HepG2 (cell line): ENCODE measurements around the gene TPGS1. TPM values are rescaled to one million over a fixed set of nuclear protein-coding genes. Genes with fewer than 3 reads are reported as not detected.

Source experiments
- ATAC-seq: fragments of 200-7000 bp; cut with Tn5 transposase; 3 replicates; pipeline ENCODE4 v1.9.1; 2020; ENCODE audit warnings: mild to moderate bottlenecking, moderate library complexity
- BruUV-seq: library from RNA; stranded (reverse); fragments of 400-500 nt; replicated peaks from 2 replicates; lab custom pipeline; 2021; lab: Mats Ljungman, UMichigan
- CTCF ChIA-PET: fragments of 300-600 bp; formaldehyde crosslinking; extraction: SDS; loops from one replicate; lab custom pipeline; 2021; ENCODE audit warnings: low total read pairs, inconsistent platforms, low intra/inter-chr PET ratio; lab: Yijun Ruan, JAX
- POLR2A ChIA-PET: fragments of 350-600 bp; sonication (Branson Sonifier 250); formaldehyde crosslinking; loops from one replicate; lab custom pipeline; 2020; ENCODE audit warnings: antibody characterized with exemption, inconsistent platforms; lab: Yijun Ruan, JAX
- DNase-seq: peaks from one replicate; pipeline ENCODE4 v3.0.0-alpha.2; 2015; ENCODE audit warnings: low spot score
- FAIRE-seq: peaks from 3 replicates; lab custom pipeline; 2011; peaks lifted over from hg19 to GRCh38; lab: Jason Lieb, UNC
- H2AFZ ChIP-seq: one replicate; pipeline ENCODE4 v1.6.1; 2011; ENCODE audit warnings: low read length, inconsistent platforms
- H3K27ac ChIP-seq: fragments of 300-600 bp; 3 replicates; pipeline ENCODE4 v1.8.0; 2011; ENCODE audit warnings: mixed run types, mild to moderate bottlenecking, mixed read lengths, low read length, inconsistent platforms; ENCODE audit not compliant: insufficient read depth; ENCODE audit errors: extremely low read length
- H3K27me3 ChIP-seq, 2 experiments: fragments of 200-600 bp in 1 of 2; 2 replicates in 1 of 2; 3 replicates in 1 of 2; pipeline versions ENCODE4 v1.6.0 to v1.8.0; 2011; ENCODE audit warnings: low read length in 2 of 2, mild to moderate bottlenecking in 2 of 2, moderate library complexity in 2 of 2, inconsistent platforms in 1 of 2; ENCODE audit not compliant: insufficient read depth in 2 of 2, control insufficient read depth in 1 of 2
- H3K36me3 ChIP-seq, 2 experiments: fragments of 200-600 bp in 1 of 2; replicated peaks in 1 of 2; 2 replicates in 1 of 2; 3 replicates in 1 of 2; pipeline versions ENCODE4 v1.5.1 to v1.8.0; 2011; ENCODE audit warnings: low read length in 2 of 2, inconsistent platforms in 1 of 2; ENCODE audit not compliant: insufficient read depth in 2 of 2, control insufficient read depth in 1 of 2
- H3K4me1 ChIP-seq: 2 replicates; pipeline ENCODE4 v1.5.1; 2012; ENCODE audit warnings: low read length, inconsistent platforms; ENCODE audit not compliant: insufficient read depth
- H3K4me2 ChIP-seq: 2 replicates; pipeline ENCODE4 v1.6.0; 2011; ENCODE audit warnings: low read depth, low read length, inconsistent platforms
- H3K4me3 ChIP-seq, 3 experiments: fragments of 200-600 bp in 1 of 3; sonication (generic), shearing (Covaris generic) in 1 of 3; replicated peaks in 1 of 3; 2 replicates each; pipeline ENCODE4 v1.5.1; 2011 to 2016; ENCODE audit warnings: low read length in 3 of 3, inconsistent platforms in 2 of 3, low read depth in 2 of 3, mild to moderate bottlenecking in 2 of 3, control low read depth in 1 of 3, mixed read lengths in 1 of 3; ENCODE audit not compliant: insufficient read depth in 1 of 3
- H3K79me2 ChIP-seq: one replicate; pipeline ENCODE4 v1.6.1; 2011; ENCODE audit warnings: low read length, inconsistent platforms; ENCODE audit not compliant: insufficient read depth
- H3K9ac ChIP-seq: 2 replicates; pipeline ENCODE4 v1.6.0; 2011; ENCODE audit warnings: mild to moderate bottlenecking, low read depth, low read length, inconsistent platforms; ENCODE audit not compliant: insufficient read depth
- H3K9me3 ChIP-seq: 2 replicates; pipeline ENCODE4 v1.5.1; 2012; ENCODE audit warnings: mild to moderate bottlenecking, low read length
- H4K20me1 ChIP-seq: 2 replicates; pipeline ENCODE4 v1.6.0; 2011; ENCODE audit warnings: inconsistent platforms, mild to moderate bottlenecking, low read length, moderate library complexity; ENCODE audit not compliant: insufficient read depth
- FOXK2 ChIP-seq: fragments of 450-650 bp; IDR thresholded peaks from 2 replicates; pipeline ENCODE4 v1.6.1; 2016
- NFKBIZ ChIP-seq: IDR thresholded peaks from 2 replicates; pipeline ENCODE4 v1.6.1; 2018; ENCODE audit warnings: missing genetic modification reagents, missing compliant biosample characterization
- RBM22 ChIP-seq: fragments of 200-400 bp; formaldehyde crosslinking; optimal IDR thresholded peaks from 2 replicates; pipeline ENCODE3; 2017; ENCODE audit warnings: mild to moderate bottlenecking, low read length, moderate library complexity
- SMAD3 ChIP-seq: sonication (generic); formaldehyde crosslinking; IDR thresholded peaks from 2 replicates; pipeline ENCODE4 v1.4.0; 2020; ENCODE audit warnings: missing genetic modification reagents
- WGBS: methylation state at CpG from one replicate; pipeline ENCODE4 v1.1.6; 2017; ENCODE audit warnings: low lambda C conversion rate; 5-methylcytosine and 5-hydroxymethylcytosine counted together
- in situ Hi-C: cut with HindIII; loops from 2 replicates; pipeline ENCODE4 v1.10.0; 2017; ENCODE audit warnings: low pct_unique_long_range_greater_than_20kb; ENCODE audit not compliant: extremely low pct_ligation_motif_present
- intact Hi-C: fragments of 100-400 bp; cut with micrococcal nuclease; formaldehyde crosslinking; loops from one replicate; pipeline ENCODE4 v1.10.0; 2022; ENCODE audit not compliant: unreplicated experiment
- polyA plus RNA-seq, 8 experiments: library from polyadenylated mRNA; depleted of rRNA in 3 of 8; stranded (reverse) in 7 of 8; unstranded in 1 of 8; fragments of >200 nt; fragmentation: Illumina TruSeq in 4 of 8; extraction: Trizol in 4 of 8; gene quantifications; 2 replicates each; pipeline versions ENCODE4 v1.2.1 to v1.2.3, GENCODE V29; 2011 to 2016; ENCODE audit warnings: low read depth in 4 of 8, missing spikeins in 1 of 8, mixed read lengths in 1 of 8; ENCODE audit not compliant: insufficient read depth in 1 of 8
- total RNA-seq, 5 experiments: library from RNA; depleted of rRNA; stranded (reverse); fragments of >200 nt; fragmentation: Illumina TruSeq; extraction: Trizol; gene quantifications; 2 replicates each; pipeline ENCODE4 v1.2.3, GENCODE V29; 2016; ENCODE audit warnings: low read depth in 1 of 5
- TF ChIP-seq, protein P1 (sequence below): sonication (generic); formaldehyde crosslinking; IDR thresholded peaks from 2 replicates; pipeline ENCODE4 v1.5.1; 2020; ENCODE audit warnings: missing genetic modification reagents, mild to moderate bottlenecking, borderline replicate concordance
- TF ChIP-seq, protein P2 (sequence below): sonication (generic); formaldehyde crosslinking; IDR thresholded peaks from 2 replicates; pipeline ENCODE4 v1.4.0; 2020; ENCODE audit warnings: low read depth, mild to moderate bottlenecking, missing genetic modification reagents
- TF ChIP-seq, protein P3 (sequence below): sonication (generic); formaldehyde crosslinking; IDR thresholded peaks from 2 replicates; pipeline ENCODE4 v1.5.0; 2020; ENCODE audit warnings: mild to moderate bottlenecking, missing genetic modification reagents, borderline replicate concordance
- TF ChIP-seq, protein P4 (sequence below): sonication (generic); formaldehyde crosslinking; IDR thresholded peaks from 2 replicates; pipeline ENCODE4 v1.4.0; 2020; ENCODE audit warnings: missing genetic modification reagents, mild to moderate bottlenecking, borderline replicate concordance

The TPGS1 gene
- total and polyA plus RNA-seq, 2 of the 13 experiments (the other 11 are each of a cell fraction or from before 2014, with no cell fraction given) = 1.1 to 6.2 TPM

DNA sequence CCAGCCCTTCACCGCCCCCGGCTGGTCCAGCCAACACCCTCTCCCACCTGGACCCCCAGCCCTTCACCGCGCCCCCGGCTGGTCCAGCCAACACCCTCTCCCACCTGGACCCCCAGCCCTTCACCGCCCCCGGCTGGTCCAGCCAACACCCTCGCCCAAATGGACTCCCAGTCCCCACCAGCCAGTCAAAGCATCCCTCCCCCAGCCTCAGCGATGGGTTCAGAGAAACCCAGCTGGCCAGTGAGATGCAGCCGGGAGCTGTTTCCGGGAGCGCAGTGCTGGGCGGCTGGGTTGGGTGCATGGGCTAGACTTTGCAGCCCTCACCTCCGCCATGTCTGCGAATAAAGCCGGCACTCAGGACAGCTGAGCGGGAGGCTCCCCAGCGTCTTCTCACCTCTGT, 17.7 kb downstream of the TPGS1 start:
- FAIRE-seq = no peak
- H3K79me2 ChIP-seq = no peaks in the 10 kb centered on the region
- WGBS = 91% methylated on average over 12 of the region's 18 CpGs
- peak overlapping the region; percentile 51 for H3K27ac ChIP-seq
- DNase-seq = no peak
- intact Hi-C loops (no loop called here), in situ Hi-C loops (no loop called here)
- H3K4me2 ChIP-seq = no peak overlapping the region
- no TSS peak for BruUV-seq
- H3K27me3 ChIP-seq = no peaks in the 10 kb centered on the region
- POLR2A ChIA-PET = interaction anchor here (1.3 to 1.6 kb wide), 4 partner anchors 12 to 107 kb away, joined by 5 to 15 read pairs (median 12); no protein-coding TSS in a partner anchor
- H3K9me3 ChIP-seq = no peaks in the 10 kb centered on the region
- TF ChIP-seq, protein P1, sequence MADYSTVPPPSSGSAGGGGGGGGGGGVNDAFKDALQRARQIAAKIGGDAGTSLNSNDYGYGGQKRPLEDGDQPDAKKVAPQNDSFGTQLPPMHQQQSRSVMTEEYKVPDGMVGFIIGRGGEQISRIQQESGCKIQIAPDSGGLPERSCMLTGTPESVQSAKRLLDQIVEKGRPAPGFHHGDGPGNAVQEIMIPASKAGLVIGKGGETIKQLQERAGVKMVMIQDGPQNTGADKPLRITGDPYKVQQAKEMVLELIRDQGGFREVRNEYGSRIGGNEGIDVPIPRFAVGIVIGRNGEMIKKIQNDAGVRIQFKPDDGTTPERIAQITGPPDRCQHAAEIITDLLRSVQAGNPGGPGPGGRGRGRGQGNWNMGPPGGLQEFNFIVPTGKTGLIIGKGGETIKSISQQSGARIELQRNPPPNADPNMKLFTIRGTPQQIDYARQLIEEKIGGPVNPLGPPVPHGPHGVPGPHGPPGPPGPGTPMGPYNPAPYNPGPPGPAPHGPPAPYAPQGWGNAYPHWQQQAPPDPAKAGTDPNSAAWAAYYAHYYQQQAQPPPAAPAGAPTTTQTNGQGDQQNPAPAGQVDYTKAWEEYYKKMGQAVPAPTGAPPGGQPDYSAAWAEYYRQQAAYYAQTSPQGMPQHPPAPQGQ = no peak
- TF ChIP-seq, protein P2, sequence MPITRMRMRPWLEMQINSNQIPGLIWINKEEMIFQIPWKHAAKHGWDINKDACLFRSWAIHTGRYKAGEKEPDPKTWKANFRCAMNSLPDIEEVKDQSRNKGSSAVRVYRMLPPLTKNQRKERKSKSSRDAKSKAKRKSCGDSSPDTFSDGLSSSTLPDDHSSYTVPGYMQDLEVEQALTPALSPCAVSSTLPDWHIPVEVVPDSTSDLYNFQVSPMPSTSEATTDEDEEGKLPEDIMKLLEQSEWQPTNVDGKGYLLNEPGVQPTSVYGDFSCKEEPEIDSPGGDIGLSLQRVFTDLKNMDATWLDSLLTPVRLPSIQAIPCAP (CRISPR knock-in tag) = no peak
- TF ChIP-seq NFKBIZ (CRISPR knock-in tag) (no peak), RBM22 (no peak), FOXK2 (no peak), SMAD3 (no peak)
- TF ChIP-seq, protein P3, sequence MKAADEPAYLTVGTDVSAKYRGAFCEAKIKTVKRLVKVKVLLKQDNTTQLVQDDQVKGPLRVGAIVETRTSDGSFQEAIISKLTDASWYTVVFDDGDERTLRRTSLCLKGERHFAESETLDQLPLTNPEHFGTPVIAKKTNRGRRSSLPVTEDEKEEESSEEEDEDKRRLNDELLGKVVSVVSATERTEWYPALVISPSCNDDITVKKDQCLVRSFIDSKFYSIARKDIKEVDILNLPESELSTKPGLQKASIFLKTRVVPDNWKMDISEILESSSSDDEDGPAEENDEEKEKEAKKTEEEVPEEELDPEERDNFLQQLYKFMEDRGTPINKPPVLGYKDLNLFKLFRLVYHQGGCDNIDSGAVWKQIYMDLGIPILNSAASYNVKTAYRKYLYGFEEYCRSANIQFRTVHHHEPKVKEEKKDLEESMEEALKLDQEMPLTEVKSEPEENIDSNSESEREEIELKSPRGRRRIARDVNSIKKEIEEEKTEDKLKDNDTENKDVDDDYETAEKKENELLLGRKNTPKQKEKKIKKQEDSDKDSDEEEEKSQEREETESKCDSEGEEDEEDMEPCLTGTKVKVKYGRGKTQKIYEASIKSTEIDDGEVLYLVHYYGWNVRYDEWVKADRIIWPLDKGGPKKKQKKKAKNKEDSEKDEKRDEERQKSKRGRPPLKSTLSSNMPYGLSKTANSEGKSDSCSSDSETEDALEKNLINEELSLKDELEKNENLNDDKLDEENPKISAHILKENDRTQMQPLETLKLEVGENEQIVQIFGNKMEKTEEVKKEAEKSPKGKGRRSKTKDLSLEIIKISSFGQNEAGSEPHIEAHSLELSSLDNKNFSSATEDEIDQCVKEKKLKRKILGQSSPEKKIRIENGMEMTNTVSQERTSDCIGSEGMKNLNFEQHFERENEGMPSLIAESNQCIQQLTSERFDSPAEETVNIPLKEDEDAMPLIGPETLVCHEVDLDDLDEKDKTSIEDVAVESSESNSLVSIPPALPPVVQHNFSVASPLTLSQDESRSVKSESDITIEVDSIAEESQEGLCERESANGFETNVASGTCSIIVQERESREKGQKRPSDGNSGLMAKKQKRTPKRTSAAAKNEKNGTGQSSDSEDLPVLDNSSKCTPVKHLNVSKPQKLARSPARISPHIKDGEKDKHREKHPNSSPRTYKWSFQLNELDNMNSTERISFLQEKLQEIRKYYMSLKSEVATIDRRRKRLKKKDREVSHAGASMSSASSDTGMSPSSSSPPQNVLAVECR (CRISPR knock-in tag) = no peak
- TF ChIP-seq, protein P4, sequence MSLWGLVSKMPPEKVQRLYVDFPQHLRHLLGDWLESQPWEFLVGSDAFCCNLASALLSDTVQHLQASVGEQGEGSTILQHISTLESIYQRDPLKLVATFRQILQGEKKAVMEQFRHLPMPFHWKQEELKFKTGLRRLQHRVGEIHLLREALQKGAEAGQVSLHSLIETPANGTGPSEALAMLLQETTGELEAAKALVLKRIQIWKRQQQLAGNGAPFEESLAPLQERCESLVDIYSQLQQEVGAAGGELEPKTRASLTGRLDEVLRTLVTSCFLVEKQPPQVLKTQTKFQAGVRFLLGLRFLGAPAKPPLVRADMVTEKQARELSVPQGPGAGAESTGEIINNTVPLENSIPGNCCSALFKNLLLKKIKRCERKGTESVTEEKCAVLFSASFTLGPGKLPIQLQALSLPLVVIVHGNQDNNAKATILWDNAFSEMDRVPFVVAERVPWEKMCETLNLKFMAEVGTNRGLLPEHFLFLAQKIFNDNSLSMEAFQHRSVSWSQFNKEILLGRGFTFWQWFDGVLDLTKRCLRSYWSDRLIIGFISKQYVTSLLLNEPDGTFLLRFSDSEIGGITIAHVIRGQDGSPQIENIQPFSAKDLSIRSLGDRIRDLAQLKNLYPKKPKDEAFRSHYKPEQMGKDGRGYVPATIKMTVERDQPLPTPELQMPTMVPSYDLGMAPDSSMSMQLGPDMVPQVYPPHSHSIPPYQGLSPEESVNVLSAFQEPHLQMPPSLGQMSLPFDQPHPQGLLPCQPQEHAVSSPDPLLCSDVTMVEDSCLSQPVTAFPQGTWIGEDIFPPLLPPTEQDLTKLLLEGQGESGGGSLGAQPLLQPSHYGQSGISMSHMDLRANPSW (CRISPR knock-in tag) = no peak
- H3K9ac ChIP-seq = no peak overlapping the region
- H3K4me3 ChIP-seq = no peak overlapping the region
- H3K4me1 ChIP-seq = peaks cover 66% of the 10 kb centered on the region
- no peaks in the 10 kb centered on the region for H3K36me3 ChIP-seq
- no peaks in the 10 kb centered on the region for H4K20me1 ChIP-seq
- CTCF ChIA-PET = no interaction called here
- ATAC-seq = no peak
- H2AFZ ChIP-seq = no peak overlapping the region
